ENCODE measurements around the gene NCF4.

The NCF4 gene

DNA sequence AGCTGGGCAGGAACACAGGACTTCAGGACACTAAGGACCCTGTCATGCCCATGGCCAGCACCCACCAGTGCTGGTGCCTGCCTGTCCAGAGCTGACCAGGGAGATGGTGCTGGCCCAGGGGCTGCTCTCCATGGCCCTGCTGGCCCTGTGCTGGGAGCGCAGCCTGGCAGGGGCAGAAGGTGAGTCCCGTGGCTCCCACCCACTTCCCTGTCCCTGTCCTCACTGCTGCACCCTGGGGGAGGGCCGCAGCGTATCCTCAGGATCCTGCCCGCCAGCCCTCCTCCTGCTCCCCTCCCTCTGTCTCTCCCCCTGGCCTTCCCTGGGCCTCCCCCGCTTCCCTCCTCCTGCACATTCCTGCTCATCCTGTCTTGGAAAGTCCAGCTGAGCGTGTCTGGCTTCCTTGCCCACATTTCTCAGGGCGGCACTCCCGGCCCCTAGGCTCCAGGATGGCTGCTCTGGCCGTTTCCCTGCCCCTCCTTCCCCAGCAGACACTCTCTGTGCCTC is 61.4 kb downstream of the NCF4 start:
- Histone ChIP-seq H3K4me1 (ENCODE audit: insufficient read depth, low read length) (no peaks in the 10 kb centered on the region; the same call in 1 of the 2 replicates), H3K36me3 (ENCODE audit: insufficient read depth, low read length) (no peaks in the 10 kb centered on the region), H3K9me3 (ENCODE audit: control insufficient read depth, insufficient read depth, low read length) (no peaks in the 10 kb centered on the region), H3K9ac (ENCODE audit: low read depth, low read length) (no peak overlapping the region)

DNA sequence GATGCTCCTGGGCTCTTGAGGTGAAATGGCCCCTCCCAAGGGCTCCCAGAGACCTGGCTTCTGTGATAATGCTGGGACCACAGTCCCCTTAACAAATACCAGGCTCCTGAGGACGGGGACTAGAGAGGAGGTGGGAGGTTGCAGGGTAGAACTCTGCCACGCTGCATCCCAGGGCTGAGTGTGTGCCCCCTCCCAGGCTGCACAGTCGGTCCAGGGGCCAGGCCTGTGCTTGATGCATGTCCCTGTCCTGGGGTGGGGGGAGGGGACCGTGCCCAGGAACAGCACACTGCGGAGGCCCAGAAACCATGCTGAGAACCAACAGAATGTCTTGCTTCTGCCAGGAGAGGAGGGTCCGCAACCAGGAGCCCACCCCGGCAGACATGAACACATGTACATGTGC is 61.9 kb downstream of the NCF4 start:
- Histone ChIP-seq H3K4me1 (ENCODE audit: insufficient read depth, low read length) (no peaks in the 10 kb centered on the region; the same call in 1 of the 2 replicates), H3K9ac (ENCODE audit: low read depth, low read length) (no peak overlapping the region), H3K36me3 (ENCODE audit: insufficient read depth, low read length) (no peaks in the 10 kb centered on the region)

DNA sequence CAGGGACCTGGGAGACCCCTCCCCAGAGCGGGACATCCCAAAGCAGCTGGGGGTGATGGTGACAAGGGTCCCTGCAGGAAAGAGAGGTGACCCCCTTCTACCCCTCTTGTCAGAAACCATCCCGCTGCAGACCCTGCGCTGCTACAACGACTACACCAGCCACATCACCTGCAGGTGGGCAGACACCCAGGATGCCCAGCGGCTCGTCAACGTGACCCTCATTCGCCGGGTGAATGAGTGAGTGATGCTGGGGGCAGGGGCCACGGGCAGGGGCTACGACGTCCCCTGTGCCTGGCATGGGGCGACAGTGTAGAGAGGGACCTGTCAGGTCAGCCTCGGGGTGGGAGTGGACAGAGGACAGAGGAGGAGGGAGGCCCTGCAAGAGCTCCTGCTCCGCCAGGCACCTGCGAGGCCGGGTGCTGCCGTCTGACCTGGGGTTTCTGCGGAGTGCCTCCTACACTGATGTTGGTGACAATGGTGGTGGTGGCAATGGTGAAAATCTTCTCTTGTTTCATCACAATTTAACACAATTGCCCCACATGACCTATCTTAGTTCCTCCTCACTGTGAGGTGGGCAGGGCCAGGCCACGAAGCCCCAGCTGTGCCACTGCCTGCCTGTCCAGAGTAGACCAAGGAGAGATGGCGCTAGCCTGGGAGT is 62.5 kb downstream of the NCF4 start:
- H3K36me3 ChIP-seq (ENCODE audit: insufficient read depth, low read length): no peaks in the 10 kb centered on the region

More for the DNA sequence above, 61.9 kb downstream of the NCF4 start:
- H3K9me3 ChIP-seq (ENCODE audit: control insufficient read depth, insufficient read depth, low read length): no peaks in the 10 kb centered on the region

DNA sequence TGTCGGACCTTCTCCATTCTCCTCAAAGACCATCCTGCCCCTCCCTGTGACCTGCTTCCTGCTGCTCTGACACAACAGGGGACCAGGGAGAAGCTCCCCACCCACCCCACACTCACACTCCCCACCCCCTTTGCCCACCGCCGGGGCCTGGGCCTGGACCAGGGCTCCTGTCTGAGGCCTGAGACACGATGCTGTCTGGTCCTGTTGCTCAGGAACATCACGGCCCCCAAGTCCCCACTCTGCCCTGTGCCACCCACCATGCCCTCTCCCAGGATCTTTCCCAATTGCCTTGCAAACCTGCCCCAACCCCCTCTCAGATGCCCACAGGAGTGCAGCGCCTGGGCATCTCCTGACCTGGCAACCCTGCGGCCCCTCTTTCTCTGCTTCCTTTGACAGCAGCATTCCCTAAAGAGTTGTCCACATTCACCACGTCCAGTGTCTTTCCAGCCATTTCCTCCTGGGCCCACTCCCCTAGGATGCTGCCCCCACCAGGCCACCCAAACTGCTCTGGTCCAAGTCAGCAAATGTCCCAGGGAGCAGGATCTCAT is 63.4 kb downstream of the NCF4 start:
- Histone ChIP-seq H3K9ac (ENCODE audit: low read depth, low read length) (no peak overlapping the region), H3K4me1 (ENCODE audit: insufficient read depth, low read length) (no peaks in the 10 kb centered on the region; the same call in 1 of the 2 replicates), H3K36me3 (ENCODE audit: insufficient read depth, low read length) (no peaks in the 10 kb centered on the region), H3K9me3 (ENCODE audit: control insufficient read depth, insufficient read depth, low read length) (no peaks in the 10 kb centered on the region)

More for the DNA sequence above, 62.5 kb downstream of the NCF4 start:
- Histone ChIP-seq H3K9me3 (ENCODE audit: control insufficient read depth, insufficient read depth, low read length) (no peaks in the 10 kb centered on the region), H3K4me1 (ENCODE audit: insufficient read depth, low read length) (no peaks in the 10 kb centered on the region; the same call in 1 of the 2 replicates), H3K9ac (ENCODE audit: low read depth, low read length) (no peak overlapping the region)

DNA sequence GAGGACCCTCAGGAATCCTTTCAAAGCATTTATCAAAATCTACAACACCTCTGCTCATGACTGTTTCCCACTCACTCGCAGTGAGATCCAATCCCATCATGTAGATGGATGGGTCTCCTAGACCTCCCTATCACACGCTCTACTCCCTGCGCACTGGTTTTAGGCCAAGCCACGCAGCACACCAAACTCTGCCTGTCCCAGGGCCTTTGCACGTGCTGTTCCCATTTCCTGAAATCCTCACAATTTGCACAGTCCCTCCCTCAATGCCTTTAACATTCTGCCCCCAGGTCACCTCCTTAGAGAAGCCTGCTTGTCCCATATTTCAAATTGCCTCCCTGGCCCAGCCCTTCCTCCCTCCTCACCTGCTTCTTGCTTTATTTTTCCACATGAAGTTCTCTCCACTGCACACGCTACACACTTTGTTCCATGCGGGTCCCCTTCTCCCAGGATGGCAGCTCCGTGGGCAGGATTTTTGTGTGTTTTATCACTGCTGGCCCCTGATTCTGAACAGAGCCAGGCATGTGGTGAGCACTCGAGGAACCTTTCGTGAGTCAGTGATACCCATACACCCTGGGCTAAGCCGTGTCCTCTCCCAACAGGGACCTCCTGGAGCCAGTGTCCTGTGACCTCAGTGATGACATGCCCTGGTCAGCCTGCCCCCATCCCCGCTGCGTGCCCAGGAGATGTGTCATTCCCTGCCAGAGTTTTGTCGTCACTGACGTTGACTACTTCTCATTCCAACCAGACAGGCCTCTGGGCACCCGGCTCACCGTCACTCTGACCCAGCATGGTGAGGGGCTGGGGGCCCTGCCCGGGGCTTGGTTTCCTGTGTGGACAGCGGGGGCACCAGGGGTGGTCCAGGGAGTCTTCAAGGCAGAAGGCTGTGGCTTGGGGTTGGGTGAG is 64.8 kb downstream of the NCF4 start:
- H3K9ac ChIP-seq (ENCODE audit: low read depth, low read length): no peak overlapping the region

DNA sequence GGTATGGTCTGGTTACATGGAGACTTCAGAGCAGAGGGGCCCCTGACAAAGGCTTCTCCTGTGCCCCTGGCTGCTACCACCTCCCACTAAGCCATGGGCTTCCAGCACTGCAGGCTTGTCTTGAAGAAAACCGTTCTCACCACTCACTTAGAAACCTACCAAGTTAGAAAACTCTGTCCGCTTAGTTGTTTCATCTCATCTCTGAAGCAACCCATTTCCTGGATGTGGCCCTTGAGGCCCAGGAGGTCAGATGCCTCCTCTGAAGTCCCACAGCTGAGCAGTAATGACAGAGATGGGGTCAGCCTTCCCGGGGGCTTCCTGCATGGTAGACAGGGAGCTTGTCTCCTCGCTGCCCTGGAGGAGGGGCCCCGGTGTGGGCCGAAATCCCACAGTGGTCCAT is 65.5 kb downstream of the NCF4 start:
- Histone ChIP-seq H3K36me3 (ENCODE audit: insufficient read depth, low read length) (no peaks in the 10 kb centered on the region), H3K4me1 (ENCODE audit: insufficient read depth, low read length) (no peaks in the 10 kb centered on the region; the same call in 1 of the 2 replicates), H3K9me3 (ENCODE audit: control insufficient read depth, insufficient read depth, low read length) (no peaks in the 10 kb centered on the region), H3K9ac (ENCODE audit: low read depth, low read length) (no peak overlapping the region)

More for the DNA sequence above, 64.8 kb downstream of the NCF4 start:
- no peaks in the 10 kb centered on the region for H3K9me3 ChIP-seq (ENCODE audit: control insufficient read depth, insufficient read depth, low read length)
- H3K36me3 ChIP-seq (ENCODE audit: insufficient read depth, low read length): no peaks in the 10 kb centered on the region
- no peaks in the 10 kb centered on the region; the same call in 1 of the 2 replicates for H3K4me1 ChIP-seq (ENCODE audit: insufficient read depth, low read length)

DNA sequence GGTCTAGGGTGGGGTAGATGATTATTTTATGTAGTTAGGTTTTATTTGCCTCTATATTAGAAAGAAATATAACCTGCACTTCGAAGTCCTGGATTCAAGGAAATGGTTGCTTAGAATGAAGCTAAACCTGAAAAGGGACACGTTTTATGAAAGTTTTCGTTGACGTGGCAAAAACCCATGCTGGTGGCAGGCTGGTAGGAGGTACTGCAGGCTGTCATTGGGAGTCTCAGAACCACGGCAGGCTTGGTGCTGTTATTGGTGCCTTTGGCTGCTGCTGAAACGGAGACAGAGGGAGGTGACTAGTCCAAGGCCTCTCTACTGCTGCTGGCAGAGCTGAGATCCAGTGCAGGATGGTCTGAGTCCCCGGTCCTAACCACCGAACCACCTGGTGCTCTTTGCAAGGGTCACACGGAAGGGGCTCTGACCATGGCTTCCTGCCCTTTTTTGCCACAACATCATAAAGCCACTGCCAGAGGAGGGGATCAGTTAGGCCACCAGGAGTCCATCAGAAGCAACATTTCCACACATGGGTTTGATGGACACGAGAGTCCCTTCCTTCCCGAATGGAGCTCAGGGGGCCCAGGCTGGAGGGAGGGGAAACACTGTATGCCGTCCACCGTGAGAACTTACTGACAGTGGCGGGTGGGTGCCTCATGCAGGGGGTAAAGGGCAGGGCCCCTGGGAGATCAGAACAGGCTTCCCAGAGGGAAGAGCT is 66.1 kb downstream of the NCF4 start:
- no peak overlapping the region for H3K9ac ChIP-seq (ENCODE audit: low read depth, low read length)
- H3K36me3 ChIP-seq (ENCODE audit: insufficient read depth, low read length): no peaks in the 10 kb centered on the region
- H3K9me3 ChIP-seq (ENCODE audit: control insufficient read depth, insufficient read depth, low read length): no peaks in the 10 kb centered on the region
- H3K4me1 ChIP-seq (ENCODE audit: insufficient read depth, low read length): no peaks in the 10 kb centered on the region; the same call in 1 of the 2 replicates
